ENCODE data around the gene CNOT1. TPM values are rescaled to one million over a fixed set of nuclear protein-coding genes. Genes with fewer than 3 reads are reported as not detected.

CNOT1 gene
- total and polyA plus RNA-seq, 4 donors = 34.0 to 131 (median 78.5) TPM

- H3K36me3 ChIP-seq (ENCODE audit: control insufficient read depth in 4 of 4, insufficient read depth in 3 of 4, low read depth in 1 of 4, low read length in 3 of 4) = no peaks in the 10 kb centered on the region
- 80% methylated on average over 1 of the region's 1 CpG for WGBS
- TF ChIP-seq MAX (IDR thresholded peaks at IDR 0.05) (no peak), NR2F2 (IDR thresholded peaks at IDR 0.05) (no peak), RXRA (IDR thresholded peaks at IDR 0.05) (no peak), SP1 (IDR thresholded peaks at IDR 0.05) (no peak), RAD21 (IDR thresholded peaks at IDR 0.05) (no peak), TAF1 (conservative IDR thresholded peaks at IDR 0.05) (no peak), ATF3 (IDR thresholded peaks at IDR 0.05) (no peak), FOXA1 (IDR thresholded peaks at IDR 0.05) (no peak), JUND (IDR thresholded peaks at IDR 0.05) (no peak), ZBTB33 (IDR thresholded peaks at IDR 0.05) (no peak), HNF4G (IDR thresholded peaks at IDR 0.05) (no peak), YY1 (IDR thresholded peaks at IDR 0.05) (no peak)
- H3K4me1 ChIP-seq (ENCODE audit: control insufficient read depth in 4 of 4, insufficient read depth in 4 of 4, low read length in 3 of 4) = no peaks in the 10 kb centered on the region
- DNase-seq (ENCODE audit: low spot score) = no peak
- H3K27ac ChIP-seq (ENCODE audit: low read depth in 1 of 2, low read length in 2 of 2) = no peak overlapping the region
- H3K9me3 ChIP-seq (ENCODE audit: control insufficient read depth in 4 of 4, low read length in 3 of 4) = no peaks in the 10 kb centered on the region
- no peak overlapping the region for H3K9ac ChIP-seq (ENCODE audit: low read depth in 1 of 2, low read length in 2 of 2)
- H3K27me3 ChIP-seq (ENCODE audit: control insufficient read depth in 4 of 4, insufficient read depth in 4 of 4, low read length in 3 of 4) = no peaks in the 10 kb centered on the region
- H3K4me3 ChIP-seq (ENCODE audit: low read depth in 1 of 3, low read length in 3 of 3) = no peak overlapping the region
Measured at GRCh38 chr16:58476791-58477190, 152.8 kb downstream of the CNOT1 start.

GRCh38 chr16:58475091-58475619 lies 154.5 kb downstream of the CNOT1 start:
- Histone ChIP-seq H3K9me3 (ENCODE audit: control insufficient read depth in 4 of 4, low read length in 3 of 4) (no peaks in the 10 kb centered on the region), H3K27me3 (ENCODE audit: control insufficient read depth in 4 of 4, insufficient read depth in 4 of 4, low read length in 3 of 4) (no peaks in the 10 kb centered on the region), H3K27ac (ENCODE audit: low read depth in 1 of 2, low read length in 2 of 2) (no peak overlapping the region), H3K36me3 (ENCODE audit: control insufficient read depth in 4 of 4, insufficient read depth in 3 of 4, low read depth in 1 of 4, low read length in 3 of 4) (no peaks in the 10 kb centered on the region), H3K4me3 (ENCODE audit: low read depth in 1 of 3, low read length in 3 of 3) (no peak overlapping the region), H3K4me1 (ENCODE audit: control insufficient read depth in 4 of 4, insufficient read depth in 4 of 4, low read length in 3 of 4) (no peaks in the 10 kb centered on the region), H3K9ac (ENCODE audit: low read depth in 1 of 2, low read length in 2 of 2) (no peak overlapping the region)
- 63% methylated on average over 4 of the region's 4 CpGs for WGBS
- no peak for DNase-seq (ENCODE audit: low spot score)
- TF ChIP-seq HNF4G (IDR thresholded peaks at IDR 0.05) (no peak), CTCF (IDR thresholded peaks at IDR 0.05; ENCODE audit: low read depth, low read length, missing input control) (no peak), GABPA (IDR thresholded peaks at IDR 0.05 in 1 of 2, conservative IDR thresholded peaks at IDR 0.05 in 1 of 2) (no peak), SP1 (IDR thresholded peaks at IDR 0.05) (no peak), FOXA2 (IDR thresholded peaks at IDR 0.05) (no peak), HNF4A (conservative IDR thresholded peaks at IDR 0.05) (no peak), NR2F2 (IDR thresholded peaks at IDR 0.05) (no peak), REST (IDR thresholded peaks at IDR 0.05) (no peak)

All from liver (tissue), 9 donors.